Erythroblast (primary cell): ENCODE measurements around the gene METAP2.

Source experiments
- GATA1 ChIP-seq: IDR thresholded peaks from 2 replicates; pipeline ENCODE4 v1.6.1; 2011; ENCODE audit warnings: low read depth, mild to moderate bottlenecking, control low read depth, low read length, moderate library complexity
- POLR2A ChIP-seq: IDR thresholded peaks from 2 replicates; pipeline ENCODE4 v1.6.1; 2011; ENCODE audit warnings: mild to moderate bottlenecking, low read length

GRCh38 chr12:95545303-95545702, 71.4 kb downstream of the METAP2 start:
- no peak for TF ChIP-seq POLR2A
- no peak for TF ChIP-seq GATA1
